IPS DF 6.9 (cell line): ENCODE measurements around the gene PRR13.
"Not testable (repeated sequence)": the region's sequence is repeated elsewhere in the genome, so short reads cannot be mapped to it uniquely, and the experiment has no call there.

ENCODE experiments used
- DNase-seq: peaks from one replicate; pipeline ENCODE4 v3.0.0-alpha.2; 2013; ENCODE audit warnings: low read depth, low spot score
- H3K27ac ChIP-seq: one replicate; pipeline ENCODE4 v1.5.1; 2013; ENCODE audit warnings: low read length, control low read depth
- H3K27me3 ChIP-seq: 2 replicates; pipeline ENCODE4 v1.6.1; 2013; ENCODE audit warnings: mild to moderate bottlenecking, low read length; ENCODE audit not compliant: control insufficient read depth, insufficient read depth
- H3K36me3 ChIP-seq: 2 replicates; pipeline ENCODE4 v1.6.1; 2013; ENCODE audit warnings: low read length; ENCODE audit not compliant: control insufficient read depth, insufficient read depth
- H3K4me1 ChIP-seq: 2 replicates; pipeline ENCODE4 v1.6.1; 2013; ENCODE audit warnings: low read length; ENCODE audit not compliant: control insufficient read depth, insufficient read depth
- H3K4me3 ChIP-seq: 2 replicates; pipeline ENCODE4 v1.5.1; 2013; ENCODE audit warnings: mild to moderate bottlenecking, low read length
- H3K9me3 ChIP-seq: 2 replicates; pipeline ENCODE4 v1.6.1; 2013; ENCODE audit warnings: low read length, inconsistent platforms; ENCODE audit not compliant: control insufficient read depth, insufficient read depth
- WGBS: extraction: QIAGEN DNeasy Blood & Tissue Kit; methylation state at CpG from one replicate; pipeline ENCODE4 v1.1.7; 2013; ENCODE audit warnings: mixed read lengths, missing lambda C conversion rate; ENCODE audit not compliant: insufficient read length, insufficient coverage; 5-methylcytosine and 5-hydroxymethylcytosine counted together

The PRR13 gene

GRCh38 chr12:53439582-53439981 is 2.0 kb upstream of the PRR13 start:
- H3K9me3 ChIP-seq, DNase-seq, H3K4me3 ChIP-seq, H3K36me3 ChIP-seq, H3K4me1 ChIP-seq, H3K27me3 ChIP-seq, H3K27ac ChIP-seq: not testable (repeated sequence)

DNA sequence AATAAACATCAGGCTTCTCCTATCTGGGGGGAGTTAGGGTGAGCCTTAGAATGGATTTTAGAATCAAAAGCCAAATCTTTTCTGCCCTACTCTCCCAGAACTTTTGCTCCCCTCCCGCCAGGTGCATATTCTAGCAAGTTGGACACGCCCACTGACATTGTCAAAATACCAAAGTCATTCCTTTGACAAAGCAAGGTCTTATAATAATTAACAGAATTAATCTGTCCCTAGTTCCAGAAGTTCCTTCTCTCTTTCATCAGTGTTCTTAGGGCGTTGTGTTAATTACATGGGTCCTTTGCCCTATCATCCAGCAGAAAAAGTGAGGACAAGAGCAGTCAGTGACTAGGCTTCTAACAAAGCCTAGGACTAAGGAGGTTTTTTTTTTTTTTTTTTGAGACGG is 2.4 kb downstream of the PRR13 start:
- no CpG with 5 or more reads among the region's 4 CpGs for WGBS
- no peak overlapping the region for H3K27ac ChIP-seq
- H3K27me3 ChIP-seq, result no peaks in the 10 kb centered on the region
- no peak overlapping the region for H3K4me3 ChIP-seq
- DNase-seq, result no peak
- H3K4me1 ChIP-seq, result peaks cover 4% of the 10 kb centered on the region; the same call in 1 of the 2 replicates
- peaks cover 5% of the 10 kb centered on the region; the same call in 1 of the 2 replicates for H3K36me3 ChIP-seq
- H3K9me3 ChIP-seq, result no peaks in the 10 kb centered on the region

GRCh38 chr12:53444593-53445325 is 3.2 kb downstream of the PRR13 start:
- no CpG with 5 or more reads among the region's 11 CpGs for WGBS
- DNase-seq, H3K27ac ChIP-seq, H3K4me1 ChIP-seq, H3K4me3 ChIP-seq, H3K27me3 ChIP-seq, H3K36me3 ChIP-seq, H3K9me3 ChIP-seq: not testable (repeated sequence)

- WGBS, result no CpG with 5 or more reads among the region's 7 CpGs
- Histone ChIP-seq H3K27me3 (no peaks in the 10 kb centered on the region), H3K4me1 (no peaks in the 10 kb centered on the region), H3K36me3 (peaks cover 15% of the 10 kb centered on the region; the same call in 1 of the 2 replicates), H3K4me3 (no peak overlapping the region), H3K9me3 (no peaks in the 10 kb centered on the region), H3K27ac (no peak overlapping the region)
- no peak for DNase-seq
Observed at GRCh38 chr12:53450936-53451335, 9.4 kb downstream of the PRR13 start.

GRCh38 chr12:53451661-53452158 is 10.2 kb downstream of the PRR13 start, which contains the start of gene PCBP2:
TSS of gene PCBP2 (plus strand) at chr12:53452102. CDS start at chr12:53454801, 2,699 bp downstream.
- WGBS, result no CpG with 5 or more reads among the region's 32 CpGs

GRCh38 chr12:53452159-53453077 is 10.9 kb downstream of the PRR13 start:
- DNase-seq, result no peak
- no peak overlapping the region for H3K27ac ChIP-seq
- H3K4me1 ChIP-seq, result no peaks in the 10 kb centered on the region
- no CpG with 5 or more reads among the region's 82 CpGs for WGBS
- no peaks in the 10 kb centered on the region for H3K9me3 ChIP-seq
- H3K36me3 ChIP-seq, result peaks cover 23% of the 10 kb centered on the region; the same call in 1 of the 2 replicates
- H3K27me3 ChIP-seq, result no peaks in the 10 kb centered on the region
- peak overlapping the region; percentile 100 for H3K4me3 ChIP-seq

More at GRCh38 chr12:53451661-53452158, 10.2 kb downstream of the PRR13 start, which contains the start of gene PCBP2:
- H3K4me3 ChIP-seq, result peak within 1 kb of the TSS; percentile 100
- DNase-seq, result peak; percentile 98
- H3K36me3 ChIP-seq, result peaks cover 17% of the 10 kb centered on the region; the same call in 1 of the 2 replicates
- H3K27ac ChIP-seq, result no peak within 1 kb of the TSS
- no peaks in the 10 kb centered on the region for H3K27me3 ChIP-seq
- H3K9me3 ChIP-seq, result no peaks in the 10 kb centered on the region
- no peaks in the 10 kb centered on the region for H3K4me1 ChIP-seq

- no peak overlapping the region for H3K27ac ChIP-seq
- peaks cover 29% of the 10 kb centered on the region; the same call in 1 of the 2 replicates for H3K36me3 ChIP-seq
- no peaks in the 10 kb centered on the region for H3K27me3 ChIP-seq
- DNase-seq, result no peak
- H3K4me1 ChIP-seq, result no peaks in the 10 kb centered on the region
- WGBS, result no CpG with 5 or more reads among the region's 6 CpGs
- H3K4me3 ChIP-seq, result no peak overlapping the region
- no peaks in the 10 kb centered on the region for H3K9me3 ChIP-seq
Observed at GRCh38 chr12:53453953-53454640, 12.6 kb downstream of the PRR13 start.

DNA sequence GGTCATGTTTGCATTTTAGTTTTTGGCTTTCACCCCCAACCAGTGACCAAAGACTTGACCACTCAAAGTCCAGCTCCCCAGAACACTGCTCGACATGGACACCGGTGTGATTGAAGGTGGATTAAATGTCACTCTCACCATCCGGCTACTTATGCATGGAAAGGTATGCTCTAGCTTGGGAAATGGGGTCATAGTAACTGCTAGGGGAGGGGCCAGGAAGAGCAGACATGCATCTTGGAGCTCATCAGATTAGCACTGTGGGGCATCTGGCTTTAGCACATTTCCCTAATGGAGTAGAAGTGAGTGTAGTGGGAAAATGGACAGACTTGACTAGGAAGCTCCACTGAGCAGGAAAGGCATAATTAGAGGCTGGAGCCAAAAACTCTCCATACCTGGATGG is 13.2 kb downstream of the PRR13 start:
- H3K4me1 ChIP-seq, result no peaks in the 10 kb centered on the region
- DNase-seq, result no peak
- peaks cover 33% of the 10 kb centered on the region; the same call in 1 of the 2 replicates for H3K36me3 ChIP-seq
- H3K4me3 ChIP-seq, result no peak overlapping the region
- no peaks in the 10 kb centered on the region for H3K27me3 ChIP-seq
- no peaks in the 10 kb centered on the region for H3K9me3 ChIP-seq
- no CpG with 5 or more reads among the region's 3 CpGs for WGBS
- H3K27ac ChIP-seq, result no peak overlapping the region

DNA sequence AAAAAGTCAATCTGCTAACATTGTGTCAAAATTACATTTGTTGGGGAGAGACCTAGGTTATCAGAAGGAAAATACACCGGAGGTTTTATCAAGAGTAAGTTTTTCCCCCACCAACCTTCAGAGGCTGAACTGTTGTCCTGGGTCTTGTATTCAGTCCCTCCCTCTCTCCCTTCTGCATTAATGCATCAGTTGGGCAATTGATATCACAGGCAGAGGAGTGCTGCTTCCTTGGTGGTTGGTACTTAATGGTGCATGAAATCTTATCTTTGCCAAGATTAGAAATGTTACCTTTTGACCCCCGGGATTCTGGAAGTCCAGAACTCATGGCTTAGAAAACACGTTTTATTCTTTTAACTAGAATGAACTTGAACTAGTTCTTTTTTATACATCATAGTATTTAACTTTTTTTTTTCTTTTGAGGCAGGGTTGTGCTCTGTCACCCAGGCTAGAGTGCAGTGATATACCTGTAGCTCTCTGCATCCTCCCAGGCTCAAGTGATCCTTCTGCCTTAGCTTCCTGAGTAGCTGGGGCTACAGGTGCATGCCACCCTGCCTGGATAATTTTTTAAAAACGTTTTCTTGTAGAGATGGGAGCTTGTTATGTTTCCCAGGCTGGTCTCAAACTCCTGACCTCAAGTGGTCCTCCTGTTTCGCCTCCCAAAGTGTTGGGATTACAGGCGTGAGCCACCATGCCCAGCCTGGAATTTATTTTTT is 15.3 kb downstream of the PRR13 start:
- DNase-seq, result no peak
- Histone ChIP-seq H3K27me3 (no peaks in the 10 kb centered on the region), H3K9me3 (no peaks in the 10 kb centered on the region), H3K4me3 (no peak overlapping the region), H3K27ac (no peak overlapping the region), H3K4me1 (no peaks in the 10 kb centered on the region), H3K36me3 (peaks cover 49% of the 10 kb centered on the region)
- no CpG with 5 or more reads among the region's 6 CpGs for WGBS
